ENCODE results near the gene TRAK2.

DNA sequence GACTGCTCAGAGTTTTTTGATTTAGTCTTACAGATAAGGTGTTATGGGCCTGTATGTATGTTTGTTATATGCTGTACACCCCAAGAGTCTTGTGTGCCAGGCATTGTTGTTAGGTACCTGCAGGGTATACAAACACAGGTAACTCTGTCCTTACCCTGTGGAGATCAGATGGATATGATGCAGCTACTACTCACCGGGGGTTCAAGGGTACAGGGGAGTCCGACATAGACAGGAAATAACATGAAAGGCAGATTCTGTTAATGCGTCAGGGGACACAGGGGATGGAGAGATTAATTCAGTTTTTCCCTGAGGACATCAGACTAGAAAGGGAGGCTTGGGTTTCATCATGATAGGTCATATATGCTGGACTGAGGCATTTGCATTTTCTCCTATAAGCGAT lies 31.3 kb downstream of the TRAK2 start:
- TF ChIP-seq, protein P1, sequence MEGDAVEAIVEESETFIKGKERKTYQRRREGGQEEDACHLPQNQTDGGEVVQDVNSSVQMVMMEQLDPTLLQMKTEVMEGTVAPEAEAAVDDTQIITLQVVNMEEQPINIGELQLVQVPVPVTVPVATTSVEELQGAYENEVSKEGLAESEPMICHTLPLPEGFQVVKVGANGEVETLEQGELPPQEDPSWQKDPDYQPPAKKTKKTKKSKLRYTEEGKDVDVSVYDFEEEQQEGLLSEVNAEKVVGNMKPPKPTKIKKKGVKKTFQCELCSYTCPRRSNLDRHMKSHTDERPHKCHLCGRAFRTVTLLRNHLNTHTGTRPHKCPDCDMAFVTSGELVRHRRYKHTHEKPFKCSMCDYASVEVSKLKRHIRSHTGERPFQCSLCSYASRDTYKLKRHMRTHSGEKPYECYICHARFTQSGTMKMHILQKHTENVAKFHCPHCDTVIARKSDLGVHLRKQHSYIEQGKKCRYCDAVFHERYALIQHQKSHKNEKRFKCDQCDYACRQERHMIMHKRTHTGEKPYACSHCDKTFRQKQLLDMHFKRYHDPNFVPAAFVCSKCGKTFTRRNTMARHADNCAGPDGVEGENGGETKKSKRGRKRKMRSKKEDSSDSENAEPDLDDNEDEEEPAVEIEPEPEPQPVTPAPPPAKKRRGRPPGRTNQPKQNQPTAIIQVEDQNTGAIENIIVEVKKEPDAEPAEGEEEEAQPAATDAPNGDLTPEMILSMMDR (conservative IDR thresholded peaks at IDR 0.05; ENCODE audit: low read depth in 2 of 2) = no peak
- TF ChIP-seq POLR2AphosphoS5 (IDR thresholded peaks at IDR 0.05; ENCODE audit: low read depth) (no peak), EZH2 (IDR thresholded peaks at IDR 0.05; ENCODE audit: low read depth, unreplicated experiment) (no peak), JUNB (IDR thresholded peaks at IDR 0.05; ENCODE audit: unreplicated experiment) (no peak), EZH2phosphoT487 (IDR thresholded peaks at IDR 0.05; ENCODE audit: unreplicated experiment) (no peak), CREB1 (CRISPR knock-in tag; IDR thresholded peaks at IDR 0.05; ENCODE audit: low read depth) (no peak), STAT1 (IDR thresholded peaks at IDR 0.05; ENCODE audit: unreplicated experiment) (no peak), ZNF331 (CRISPR knock-in tag; IDR thresholded peaks at IDR 0.05; ENCODE audit: low read depth) (no peak), NANOG (IDR thresholded peaks at IDR 0.05; ENCODE audit: borderline replicate concordance) (no peak)
- TF ChIP-seq, protein P2, sequence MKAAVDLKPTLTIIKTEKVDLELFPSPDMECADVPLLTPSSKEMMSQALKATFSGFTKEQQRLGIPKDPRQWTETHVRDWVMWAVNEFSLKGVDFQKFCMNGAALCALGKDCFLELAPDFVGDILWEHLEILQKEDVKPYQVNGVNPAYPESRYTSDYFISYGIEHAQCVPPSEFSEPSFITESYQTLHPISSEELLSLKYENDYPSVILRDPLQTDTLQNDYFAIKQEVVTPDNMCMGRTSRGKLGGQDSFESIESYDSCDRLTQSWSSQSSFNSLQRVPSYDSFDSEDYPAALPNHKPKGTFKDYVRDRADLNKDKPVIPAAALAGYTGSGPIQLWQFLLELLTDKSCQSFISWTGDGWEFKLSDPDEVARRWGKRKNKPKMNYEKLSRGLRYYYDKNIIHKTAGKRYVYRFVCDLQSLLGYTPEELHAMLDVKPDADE (IDR thresholded peaks at IDR 0.05) = no peak
- TF ChIP-seq, protein P3, sequence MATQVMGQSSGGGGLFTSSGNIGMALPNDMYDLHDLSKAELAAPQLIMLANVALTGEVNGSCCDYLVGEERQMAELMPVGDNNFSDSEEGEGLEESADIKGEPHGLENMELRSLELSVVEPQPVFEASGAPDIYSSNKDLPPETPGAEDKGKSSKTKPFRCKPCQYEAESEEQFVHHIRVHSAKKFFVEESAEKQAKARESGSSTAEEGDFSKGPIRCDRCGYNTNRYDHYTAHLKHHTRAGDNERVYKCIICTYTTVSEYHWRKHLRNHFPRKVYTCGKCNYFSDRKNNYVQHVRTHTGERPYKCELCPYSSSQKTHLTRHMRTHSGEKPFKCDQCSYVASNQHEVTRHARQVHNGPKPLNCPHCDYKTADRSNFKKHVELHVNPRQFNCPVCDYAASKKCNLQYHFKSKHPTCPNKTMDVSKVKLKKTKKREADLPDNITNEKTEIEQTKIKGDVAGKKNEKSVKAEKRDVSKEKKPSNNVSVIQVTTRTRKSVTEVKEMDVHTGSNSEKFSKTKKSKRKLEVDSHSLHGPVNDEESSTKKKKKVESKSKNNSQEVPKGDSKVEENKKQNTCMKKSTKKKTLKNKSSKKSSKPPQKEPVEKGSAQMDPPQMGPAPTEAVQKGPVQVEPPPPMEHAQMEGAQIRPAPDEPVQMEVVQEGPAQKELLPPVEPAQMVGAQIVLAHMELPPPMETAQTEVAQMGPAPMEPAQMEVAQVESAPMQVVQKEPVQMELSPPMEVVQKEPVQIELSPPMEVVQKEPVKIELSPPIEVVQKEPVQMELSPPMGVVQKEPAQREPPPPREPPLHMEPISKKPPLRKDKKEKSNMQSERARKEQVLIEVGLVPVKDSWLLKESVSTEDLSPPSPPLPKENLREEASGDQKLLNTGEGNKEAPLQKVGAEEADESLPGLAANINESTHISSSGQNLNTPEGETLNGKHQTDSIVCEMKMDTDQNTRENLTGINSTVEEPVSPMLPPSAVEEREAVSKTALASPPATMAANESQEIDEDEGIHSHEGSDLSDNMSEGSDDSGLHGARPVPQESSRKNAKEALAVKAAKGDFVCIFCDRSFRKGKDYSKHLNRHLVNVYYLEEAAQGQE (IDR thresholded peaks at IDR 0.05; ENCODE audit: unreplicated experiment) = no peak

All from GM23338 (cell line).